ENCODE data around the gene SPATA33. TPM values are rescaled to one million over a fixed set of nuclear protein-coding genes. Genes with fewer than 3 reads are reported as not detected.

The SPATA33 gene
- total RNA-seq, 2 experiments from 2014 or later: 4.4 to 7.1 TPM

DNA sequence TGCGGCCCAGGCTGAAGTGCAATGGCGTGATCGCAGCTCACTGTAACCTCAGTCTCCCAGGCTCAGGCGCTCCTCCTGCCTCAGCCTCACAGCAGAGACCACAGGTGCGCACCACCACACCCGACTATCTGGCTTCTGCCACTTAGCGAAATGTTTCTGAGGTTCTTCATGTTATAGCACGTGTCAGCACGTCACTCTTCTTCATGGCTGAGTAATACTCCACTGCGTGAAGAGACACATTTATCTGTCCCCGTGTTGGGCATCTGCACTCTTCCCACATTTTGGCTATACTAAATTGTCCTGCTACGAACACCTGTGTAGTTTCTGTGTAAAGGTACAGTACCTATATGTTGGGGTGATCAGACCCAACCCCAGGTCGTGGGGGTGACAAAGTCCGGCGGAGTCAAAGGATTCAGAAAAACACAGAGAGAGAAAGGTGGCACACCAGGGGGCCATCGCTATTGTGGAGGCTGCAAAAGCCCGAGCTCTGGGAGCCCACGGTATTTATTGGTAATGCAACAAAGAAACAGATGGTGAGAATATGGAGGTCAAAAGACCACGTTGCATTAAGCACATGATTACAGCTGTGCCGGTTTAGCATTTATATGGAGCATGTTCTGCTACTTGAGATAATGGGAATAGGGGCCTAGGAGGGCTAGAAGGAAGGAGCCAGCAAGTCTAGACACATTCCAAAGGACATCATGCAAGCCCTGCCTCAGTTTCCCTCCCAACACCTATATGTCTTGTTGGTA is 45.0 kb upstream of the SPATA33 start:
- Mint-ChIP-seq H3K36me3 (ENCODE audit: low read depth) (no peaks in the 10 kb centered on the region), H3K27ac (no peak overlapping the region), H3K4me3 (no peak overlapping the region), H3K27me3 (no peaks in the 10 kb centered on the region), H3K4me1 (ENCODE audit: low read depth) (peaks cover 15% of the 10 kb centered on the region), H3K9me3 (no peaks in the 10 kb centered on the region)
- Histone ChIP-seq H3K36me3 (ENCODE audit: insufficient read depth, low read length) (no peaks in the 10 kb centered on the region), H3K4me1 (ENCODE audit: insufficient read depth, low read length) (peaks cover 15% of the 10 kb centered on the region), H3K27ac (ENCODE audit: low read depth in 1 of 2, low read length in 2 of 2) (no peak overlapping the region), H3K9me3 (ENCODE audit: control insufficient read depth in 1 of 2, insufficient read depth in 1 of 2, low read length in 2 of 2) (peaks cover 0 to 26% of the 10 kb centered on the region in 2 experiments), H3K4me3 (ENCODE audit: low read length) (no peak overlapping the region), H3K27me3 (ENCODE audit: control insufficient read depth in 1 of 2, insufficient read depth in 2 of 2, low read length in 2 of 2) (no peaks in the 10 kb centered on the region)
- DNase-seq (no peak), ATAC-seq (ENCODE audit: poor library complexity) (no peak)
- ChIA-PET CTCF (no interaction called here), POLR2A (no interaction called here)
- TF ChIP-seq, protein P1, sequence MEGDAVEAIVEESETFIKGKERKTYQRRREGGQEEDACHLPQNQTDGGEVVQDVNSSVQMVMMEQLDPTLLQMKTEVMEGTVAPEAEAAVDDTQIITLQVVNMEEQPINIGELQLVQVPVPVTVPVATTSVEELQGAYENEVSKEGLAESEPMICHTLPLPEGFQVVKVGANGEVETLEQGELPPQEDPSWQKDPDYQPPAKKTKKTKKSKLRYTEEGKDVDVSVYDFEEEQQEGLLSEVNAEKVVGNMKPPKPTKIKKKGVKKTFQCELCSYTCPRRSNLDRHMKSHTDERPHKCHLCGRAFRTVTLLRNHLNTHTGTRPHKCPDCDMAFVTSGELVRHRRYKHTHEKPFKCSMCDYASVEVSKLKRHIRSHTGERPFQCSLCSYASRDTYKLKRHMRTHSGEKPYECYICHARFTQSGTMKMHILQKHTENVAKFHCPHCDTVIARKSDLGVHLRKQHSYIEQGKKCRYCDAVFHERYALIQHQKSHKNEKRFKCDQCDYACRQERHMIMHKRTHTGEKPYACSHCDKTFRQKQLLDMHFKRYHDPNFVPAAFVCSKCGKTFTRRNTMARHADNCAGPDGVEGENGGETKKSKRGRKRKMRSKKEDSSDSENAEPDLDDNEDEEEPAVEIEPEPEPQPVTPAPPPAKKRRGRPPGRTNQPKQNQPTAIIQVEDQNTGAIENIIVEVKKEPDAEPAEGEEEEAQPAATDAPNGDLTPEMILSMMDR (IDR thresholded peaks at IDR 0.05): no peak
- intact Hi-C loops (cut with DNase I, micrococcal nuclease): no loop called here

DNA sequence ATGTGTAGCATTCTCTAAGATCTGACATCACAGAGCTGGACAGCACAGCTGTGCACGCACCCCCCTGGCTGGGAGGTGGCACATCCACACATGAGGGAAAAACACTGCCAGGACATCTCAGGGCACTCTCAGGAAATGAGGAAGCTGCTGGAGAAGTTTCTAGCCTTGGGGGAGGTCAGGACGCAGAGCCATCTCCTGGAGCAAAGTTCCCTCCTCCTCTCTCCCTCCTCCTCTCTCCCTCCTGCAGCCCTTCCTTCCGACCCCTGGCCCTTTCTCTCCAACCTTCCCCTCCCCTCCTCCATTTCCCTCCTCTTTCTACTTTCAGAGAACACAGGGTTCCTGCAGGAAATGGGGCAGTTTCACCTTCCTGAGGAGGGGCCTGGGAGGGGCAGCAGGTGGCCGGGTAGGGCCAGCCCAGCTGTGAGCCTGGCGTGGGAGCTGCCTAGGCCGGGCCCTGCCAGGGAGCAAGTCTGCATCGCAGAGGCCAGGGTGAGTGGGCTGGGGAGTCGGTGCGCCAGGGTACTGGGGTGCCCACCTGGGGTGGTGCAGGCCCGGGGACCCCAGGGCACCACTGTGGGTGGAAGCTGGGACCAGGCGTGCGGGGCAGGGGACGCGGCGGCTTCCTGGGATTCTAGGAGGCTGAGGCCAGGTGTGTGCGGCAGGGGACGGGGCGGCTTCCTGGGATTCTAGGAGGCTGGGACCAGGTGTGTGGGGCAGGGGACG is 44.2 kb upstream of the SPATA33 start, which contains the start of gene DPEP1:
TSS of gene DPEP1 (plus strand) at position 412 of the 723 bp plus-strand sequence. CDS start 16,769 bp downstream, outside the sequence.
- TF ChIP-seq, protein P1 (IDR thresholded peaks at IDR 0.05): no peak
- H3K4me3 Mint-ChIP-seq: no peak within 1 kb of the TSS
- H3K27me3 Mint-ChIP-seq: no peaks in the 10 kb centered on the region
- intact Hi-C loops (cut with DNase I, micrococcal nuclease): no loop called here
- H3K27me3 ChIP-seq (ENCODE audit: control insufficient read depth in 1 of 2, insufficient read depth in 2 of 2, low read length in 2 of 2): no peaks in the 10 kb centered on the region
- H3K36me3 Mint-ChIP-seq (ENCODE audit: low read depth): no peaks in the 10 kb centered on the region
- H3K4me1 ChIP-seq (ENCODE audit: insufficient read depth, low read length): peaks cover 15% of the 10 kb centered on the region
- ChIA-PET POLR2A (no interaction called here), CTCF (no interaction called here)
- no peak within 1 kb of the TSS for H3K27ac ChIP-seq (ENCODE audit: low read depth in 1 of 2, low read length in 2 of 2)
- ATAC-seq (ENCODE audit: poor library complexity) (no peak), DNase-seq (no peak)
- H3K4me1 Mint-ChIP-seq (ENCODE audit: low read depth): peaks cover 15% of the 10 kb centered on the region
- H3K36me3 ChIP-seq (ENCODE audit: insufficient read depth, low read length): no peaks in the 10 kb centered on the region
- H3K9me3 ChIP-seq (ENCODE audit: control insufficient read depth in 1 of 2, insufficient read depth in 1 of 2, low read length in 2 of 2): peaks cover 0 to 26% of the 10 kb centered on the region in 2 experiments
- no peak within 1 kb of the TSS for H3K4me3 ChIP-seq (ENCODE audit: low read length)
- no peaks in the 10 kb centered on the region for H3K9me3 Mint-ChIP-seq
- no peak within 1 kb of the TSS for H3K27ac Mint-ChIP-seq

DNA sequence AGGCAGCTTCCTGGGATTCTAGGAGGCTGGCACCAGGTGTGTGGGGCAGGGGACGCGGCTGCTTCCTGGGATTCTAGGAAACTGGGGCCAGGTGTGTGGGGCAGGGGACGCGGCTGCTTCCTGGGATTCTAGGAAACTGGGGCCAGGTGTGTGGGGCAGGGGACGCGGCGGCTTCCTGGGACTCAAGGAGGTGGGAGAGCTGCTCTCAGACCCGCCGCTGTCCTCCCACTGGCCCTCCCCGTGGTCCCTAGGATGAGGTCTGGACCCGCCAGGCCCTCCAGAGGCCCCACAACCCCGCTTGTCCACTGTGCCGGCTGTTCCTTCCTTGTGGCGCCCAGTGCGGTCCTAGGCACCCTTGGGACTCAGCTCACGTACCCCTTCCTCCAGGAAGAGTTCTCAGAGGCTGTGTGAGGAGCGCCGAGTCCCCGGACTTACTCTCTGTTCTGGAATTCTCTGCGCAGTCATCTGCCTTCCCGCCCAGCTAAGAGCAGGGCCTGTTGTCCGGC is 43.6 kb upstream of the SPATA33 start:
- Histone ChIP-seq H3K9me3 (ENCODE audit: control insufficient read depth in 1 of 2, insufficient read depth in 1 of 2, low read length in 2 of 2) (peaks cover 0 to 26% of the 10 kb centered on the region in 2 experiments), H3K4me1 (ENCODE audit: insufficient read depth, low read length) (peaks cover 17% of the 10 kb centered on the region), H3K27me3 (ENCODE audit: control insufficient read depth in 1 of 2, insufficient read depth in 2 of 2, low read length in 2 of 2) (no peaks in the 10 kb centered on the region), H3K27ac (ENCODE audit: low read depth in 1 of 2, low read length in 2 of 2) (no peak overlapping the region), H3K36me3 (ENCODE audit: insufficient read depth, low read length) (no peaks in the 10 kb centered on the region), H3K4me3 (ENCODE audit: low read length) (no peak overlapping the region)
- TF ChIP-seq, protein P1 (IDR thresholded peaks at IDR 0.05): no peak
- H3K9me3 Mint-ChIP-seq: no peaks in the 10 kb centered on the region
- ATAC-seq (ENCODE audit: poor library complexity): no peak
- H3K4me3 Mint-ChIP-seq: no peak overlapping the region
- no peak overlapping the region for H3K27ac Mint-ChIP-seq
- peaks cover 15% of the 10 kb centered on the region for H3K4me1 Mint-ChIP-seq (ENCODE audit: low read depth)
- ChIA-PET POLR2A (no interaction called here), CTCF (no interaction called here)
- no peaks in the 10 kb centered on the region for H3K27me3 Mint-ChIP-seq
- no peak for DNase-seq
- no peaks in the 10 kb centered on the region for H3K36me3 Mint-ChIP-seq (ENCODE audit: low read depth)
- intact Hi-C loops (cut with DNase I, micrococcal nuclease): no loop called here
